Measurements from ENCODE around the gene MGLL.

The MGLL gene

GRCh38 chr3:127787571-127788365 lies 34.5 kb downstream of the MGLL start:
- no peak for DNase-seq

DNA sequence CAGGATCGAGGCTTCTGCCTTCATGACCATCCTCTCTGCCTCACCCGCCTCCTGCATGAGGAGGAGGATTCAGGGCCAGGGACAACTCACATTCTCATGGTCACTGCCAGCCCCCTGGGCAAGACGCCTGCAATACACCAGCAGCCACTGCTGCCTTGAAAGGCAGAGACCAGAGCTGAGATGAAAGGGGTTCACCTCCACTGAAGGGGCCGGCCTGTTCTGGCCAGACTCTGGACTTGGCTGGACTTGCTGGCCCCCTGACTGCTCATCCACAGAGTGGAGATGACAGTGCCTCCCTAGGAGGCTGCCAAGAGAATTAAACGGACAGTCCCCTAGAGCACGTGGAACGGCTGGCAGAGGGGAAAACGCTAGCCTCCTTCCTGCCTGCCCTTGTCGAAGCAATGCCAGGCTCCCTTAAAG lies 35.2 kb downstream of the MGLL start:
- no peak for DNase-seq

- no peak for DNase-seq
These were observed 35.8 kb downstream of the MGLL start for GRCh38 chr3:127786353-127787070.

DNA sequence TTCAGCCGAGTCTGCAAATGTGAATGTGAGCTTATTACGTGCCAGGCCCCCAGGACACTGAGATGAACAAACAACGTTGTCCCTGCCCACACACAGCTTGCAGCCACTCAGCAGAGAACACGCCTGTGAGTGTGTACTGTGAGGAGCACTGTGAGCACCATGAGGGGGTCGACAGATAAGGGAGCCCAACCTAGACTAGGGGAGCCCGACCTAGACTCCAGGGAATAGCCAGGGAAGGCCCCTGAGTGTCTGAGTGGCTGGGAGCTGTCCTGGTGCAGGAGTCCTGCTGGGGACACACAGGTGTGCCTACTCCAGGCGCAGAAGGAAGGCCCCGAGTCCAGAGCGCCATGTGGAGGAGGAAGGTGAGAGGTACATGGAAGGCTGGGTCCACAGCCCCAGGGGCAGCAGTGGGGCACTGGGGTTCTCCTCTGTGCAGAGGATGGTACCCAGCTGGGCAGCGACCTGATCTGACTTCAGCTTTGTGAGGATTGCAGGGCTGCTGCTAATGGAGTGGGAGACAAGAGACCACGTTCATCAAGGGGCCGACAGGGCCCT lies 36.5 kb downstream of the MGLL start:
- DNase-seq = no peak

- no peak for DNase-seq
These were observed 37.2 kb downstream of the MGLL start for GRCh38 chr3:127784865-127785710.

DNA sequence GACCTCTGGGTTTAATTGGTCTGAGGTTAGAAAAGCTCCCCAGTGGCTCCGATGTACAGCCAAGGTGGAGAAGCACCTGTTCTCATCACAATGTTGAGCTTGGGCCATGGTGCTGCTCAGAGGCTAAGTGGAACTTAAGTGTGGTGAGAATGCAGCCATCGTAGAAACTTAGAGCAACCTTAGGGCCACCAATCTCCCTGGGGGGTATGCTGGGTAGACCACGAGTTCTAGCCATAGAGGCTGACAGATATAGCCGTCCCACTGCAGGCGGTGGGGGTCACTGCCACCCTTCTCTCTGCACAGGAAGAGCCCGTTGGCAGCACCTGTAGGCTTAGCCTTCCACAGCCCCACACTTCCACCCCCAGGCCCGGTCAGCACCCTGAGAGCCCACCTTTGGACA lies 38.0 kb downstream of the MGLL start:
- DNase-seq = no peak

DNA sequence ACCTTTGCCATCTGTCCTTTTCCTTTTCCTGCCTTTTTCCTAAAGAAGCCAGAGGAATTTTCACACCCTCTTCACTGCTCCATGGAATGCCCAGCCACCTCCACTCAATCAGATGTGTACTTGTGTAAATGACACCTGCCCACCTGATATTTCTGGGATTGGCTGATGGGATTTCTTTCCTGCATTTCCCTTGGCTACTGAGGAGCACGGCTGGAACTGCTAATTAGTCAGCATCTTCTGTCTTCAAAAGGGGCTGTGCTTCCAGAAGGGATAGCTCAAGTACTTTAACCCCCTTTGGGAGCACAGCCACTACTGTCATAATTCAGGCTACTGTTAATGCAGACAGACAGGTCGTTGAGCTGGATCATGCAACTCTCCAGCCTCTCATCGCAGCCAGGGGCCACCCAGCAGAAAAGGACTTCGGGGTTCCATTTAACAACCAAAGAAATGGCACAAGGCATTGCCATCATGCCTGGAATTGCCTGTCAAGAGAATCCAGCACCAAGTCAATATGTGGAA lies 38.6 kb downstream of the MGLL start:
- DNase-seq = no peak

DNA sequence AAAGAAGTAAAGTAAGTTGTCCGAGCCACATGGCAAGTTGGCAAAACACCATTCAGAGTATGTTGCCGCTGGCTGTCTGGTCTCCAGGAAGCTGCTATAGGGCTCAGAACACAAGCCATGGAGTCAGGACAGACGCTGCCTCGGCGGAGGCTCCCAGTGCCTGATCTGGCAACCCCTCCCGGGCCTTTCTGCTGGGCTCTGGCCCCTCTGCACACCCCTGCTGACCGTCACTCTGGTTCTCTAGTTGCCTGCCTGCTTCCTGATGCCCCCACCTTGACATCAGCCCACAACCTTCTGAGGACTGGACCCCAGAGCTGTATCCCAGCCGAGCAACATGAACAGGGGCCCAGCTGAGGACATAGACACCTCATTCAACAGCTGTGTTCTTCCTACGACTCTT lies 39.1 kb downstream of the MGLL start:
- no peak for DNase-seq

GRCh38 chr3:127781411-127782001 lies 40.8 kb downstream of the MGLL start:
- no peak for DNase-seq

- DNase-seq = no peak
These were observed 41.5 kb downstream of the MGLL start for GRCh38 chr3:127780536-127781400.

DNA sequence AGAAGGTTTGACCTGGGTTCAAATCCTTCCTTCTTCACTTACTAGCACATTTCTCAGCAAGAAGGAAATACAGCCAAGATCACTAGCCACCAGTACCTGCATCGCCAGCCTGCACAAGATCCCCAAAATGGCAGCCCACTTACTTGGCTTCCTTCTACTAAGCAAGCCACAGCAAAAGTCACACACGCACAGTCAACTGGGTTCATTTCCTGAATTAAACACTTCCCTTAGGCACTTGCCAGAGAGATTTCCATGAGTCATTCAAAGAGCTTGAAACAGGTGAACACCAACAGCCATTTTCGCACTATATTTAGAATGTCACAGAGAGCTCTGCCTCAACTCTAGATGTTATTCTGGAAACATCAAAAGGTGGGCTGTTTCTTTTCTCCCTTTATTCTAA lies 42.6 kb downstream of the MGLL start:
- DNase-seq = no peak

DNA sequence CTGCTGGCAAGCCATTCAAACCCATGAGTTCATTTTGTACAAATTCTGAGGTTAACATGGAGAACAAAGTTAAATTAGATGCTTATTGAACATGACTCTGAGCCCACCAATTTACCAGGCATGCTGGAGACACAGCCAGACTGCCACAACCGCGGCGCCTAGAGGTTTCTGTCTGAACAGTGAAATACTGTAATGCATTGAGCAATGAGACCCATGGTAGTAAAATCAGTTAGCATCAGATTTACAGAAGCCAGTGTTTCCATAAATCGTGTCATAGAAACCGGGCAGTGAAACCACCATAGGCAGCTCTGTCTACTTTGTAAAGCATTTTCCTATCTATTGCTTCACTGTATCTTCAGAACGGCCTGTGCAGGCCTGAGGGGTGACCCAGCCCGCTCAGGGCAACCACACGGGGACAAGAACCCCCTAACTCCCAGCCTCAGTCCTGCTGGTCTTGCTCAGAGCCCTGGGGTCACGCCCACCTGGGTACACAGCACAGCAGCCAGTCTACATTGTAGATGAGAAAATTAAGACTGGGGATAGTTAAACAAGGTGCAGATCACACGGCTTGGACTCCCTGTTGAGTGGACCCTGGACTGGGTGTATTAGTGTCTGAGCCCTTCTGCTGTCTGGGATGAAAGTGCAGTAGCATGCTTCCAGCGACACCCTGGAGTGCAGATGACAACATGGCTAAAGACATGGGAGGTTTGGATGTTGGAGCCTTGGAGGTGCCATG lies 44.2 kb downstream of the MGLL start:
- no peak for DNase-seq

GRCh38 chr3:127777332-127777731 lies 45.0 kb downstream of the MGLL start:
- no peak for DNase-seq

GRCh38 chr3:127776347-127776746 lies 46.0 kb downstream of the MGLL start:
- no peak for DNase-seq

GRCh38 chr3:127775398-127776109 lies 46.8 kb downstream of the MGLL start:
- DNase-seq = no peak

DNA sequence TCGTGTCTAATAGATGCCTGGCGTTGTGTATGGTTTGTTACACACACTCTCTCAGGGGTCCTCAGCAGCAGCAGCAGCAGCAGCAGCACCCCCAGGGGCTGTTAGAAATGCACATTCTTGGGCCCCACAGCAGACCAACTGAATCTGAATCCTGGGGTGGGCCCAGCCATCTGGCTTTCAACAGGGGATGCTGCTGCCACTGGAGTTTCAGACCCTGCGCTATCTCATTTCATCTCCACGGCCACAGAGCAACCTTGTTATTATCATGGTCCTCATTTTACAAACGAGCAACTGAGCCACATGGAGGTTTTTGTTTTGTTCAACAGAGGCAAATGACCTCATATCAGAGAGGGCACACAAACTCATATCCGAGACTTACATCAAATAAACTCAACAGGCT lies 47.7 kb downstream of the MGLL start:
- no peak for DNase-seq

DNA sequence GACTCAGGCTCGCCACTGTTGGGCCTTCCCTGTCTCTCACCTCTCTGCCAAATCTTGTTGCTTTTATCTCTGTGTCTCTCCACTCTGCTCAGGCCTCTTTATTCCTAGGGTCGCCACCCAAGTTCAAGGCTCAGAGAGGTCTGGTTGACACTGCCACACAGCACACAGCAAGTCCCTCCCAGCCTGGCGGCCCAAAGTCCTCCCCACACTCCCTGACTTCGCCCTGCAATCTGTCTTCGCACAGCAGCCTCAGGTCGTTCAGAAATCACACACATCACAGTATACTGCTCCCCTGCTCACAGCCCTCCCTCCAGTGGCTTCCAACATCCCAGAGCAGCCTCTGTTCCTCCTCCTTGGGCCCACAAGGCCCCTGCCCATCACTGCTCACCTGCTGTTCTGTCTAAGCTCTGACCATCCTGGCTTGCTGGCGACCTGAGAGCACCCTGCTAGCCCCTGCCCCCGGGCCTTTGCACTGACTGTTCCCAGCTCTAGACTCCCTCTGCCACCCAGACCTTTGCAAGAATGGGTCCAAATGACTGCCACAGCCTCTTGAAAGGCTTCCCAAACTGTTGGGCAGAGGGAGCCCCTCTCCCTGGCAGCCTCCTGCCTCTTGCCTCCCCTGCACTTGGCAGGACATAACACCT lies 48.4 kb downstream of the MGLL start:
- DNase-seq = no peak

- no peak for DNase-seq
These were observed 49.2 kb downstream of the MGLL start for GRCh38 chr3:127772827-127773751.

Data from activated naive CD4-positive, alpha-beta T cell treated with Interleukin-2 at 50 U/mL for 16 hours (primary cell).